ENCODE data around the gene MICU2.

GRCh38 chr13:21531455-21531854, 72.5 kb downstream of the MICU2 start:
- TF ChIP-seq EZH2 (IDR thresholded peaks at IDR 0.05) (no peak), POLR2AphosphoS5 (IDR thresholded peaks at IDR 0.05; ENCODE audit: borderline replicate concordance, low read depth, low read length) (no peak)

Data from SK-N-MC (cell line).